ENCODE data around the gene MEN1. TPM values are rescaled to one million over a fixed set of nuclear protein-coding genes. Genes with fewer than 3 reads are reported as not detected.

Gene MEN1
- polyA plus RNA-seq, 1 donor (not counting 4 experiments of a cell fraction or from before 2014, with no cell fraction given) = 14.2 TPM

DNA sequence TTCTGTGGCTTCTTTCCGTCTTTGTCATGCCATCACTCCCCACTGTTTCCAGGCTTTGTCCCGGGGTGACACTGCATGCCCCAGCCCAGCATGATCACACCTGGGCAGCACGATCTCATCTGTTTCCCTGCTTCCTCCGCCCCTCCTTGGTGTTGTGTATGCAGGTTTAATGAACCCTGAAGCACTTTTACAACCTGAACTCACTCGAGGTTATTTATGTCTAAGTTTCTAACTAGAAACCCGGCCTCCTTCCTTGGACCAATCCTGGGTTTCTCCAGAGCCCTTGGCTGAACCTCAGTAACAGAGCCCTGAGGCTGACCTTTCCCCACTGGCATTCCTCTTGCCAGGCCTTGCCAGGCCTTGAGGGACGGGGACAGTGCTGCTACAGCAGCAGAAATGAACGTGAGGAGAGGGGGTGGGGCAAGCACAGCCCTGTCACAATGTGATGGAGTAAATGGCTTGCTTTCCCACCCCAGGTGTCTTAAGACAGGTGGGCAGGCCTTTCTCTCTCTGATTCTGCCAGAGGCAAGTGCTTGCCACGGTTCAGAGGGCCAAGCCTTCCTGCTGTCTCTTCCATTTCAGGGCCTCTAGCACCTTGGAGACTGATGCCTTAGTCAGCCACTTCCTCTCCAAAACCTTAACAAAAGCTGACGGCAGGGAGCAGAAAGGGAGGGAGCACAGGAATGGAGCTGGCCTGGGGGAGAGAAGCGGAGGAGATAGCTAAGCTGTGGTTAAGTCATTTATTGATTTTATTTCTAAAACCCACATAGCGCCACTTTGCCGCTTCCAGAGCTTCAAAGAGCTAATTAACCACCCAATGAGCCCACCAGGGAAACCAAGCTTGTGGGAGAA, 47.5 kb downstream of the MEN1 start:
- H3K4me3 ChIP-seq (ENCODE audit: control insufficient read depth in 2 of 3, extremely low read depth in 1 of 3, insufficient read depth in 2 of 3, low read depth in 1 of 3, low read length in 3 of 3) = no peak overlapping the region
- TF ChIP-seq EZH2 (IDR thresholded peaks at IDR 0.05; ENCODE audit: low read length) = no peak
- TF ChIP-seq CTCF (optimal IDR thresholded peaks at IDR 0.05 in 1 of 3, IDR thresholded peaks at IDR 0.05 in 1 of 3, conservative IDR thresholded peaks at IDR 0.05 in 1 of 3; ENCODE audit: extremely low read depth in 1 of 3, insufficient read depth in 2 of 3, low read length in 3 of 3) = no peak
- dilution Hi-C loops (cut with MboI; ENCODE audit: extremely low pct_ligation_motif_present, low sequenced_read_pairs) = no loop called here
- peak overlapping the region; percentile 24 for H3K9ac ChIP-seq (ENCODE audit: control insufficient read depth, extremely low read depth, insufficient read depth, low read length)
- peaks cover 24% of the 10 kb centered on the region for H3K4me1 ChIP-seq (ENCODE audit: control insufficient read depth, extremely low read depth, insufficient read depth, low read length)
- H3K9me3 ChIP-seq (ENCODE audit: control insufficient read depth, low read depth, low read length) = no peaks in the 10 kb centered on the region
- no peak overlapping the region for H2AFZ ChIP-seq (ENCODE audit: control insufficient read depth, low read length)
- no peaks in the 10 kb centered on the region for H3K27me3 ChIP-seq (ENCODE audit: control insufficient read depth, extremely low read depth, insufficient read depth, low read length)
- peaks cover 27 to 51% of the 10 kb centered on the region in 2 experiments for H3K36me3 ChIP-seq (ENCODE audit: control insufficient read depth in 2 of 2, extremely low read depth in 1 of 2, insufficient read depth in 2 of 2, low read length in 2 of 2)
- peak overlapping the region; percentile 25 for H3K4me2 ChIP-seq (ENCODE audit: control insufficient read depth, extremely low read depth, insufficient read depth, low read depth, low read length)
- H3K27ac ChIP-seq (ENCODE audit: control insufficient read depth, insufficient read depth, low read length) = peak overlapping the region; percentile 40
- peaks cover 3% of the 10 kb centered on the region for H3K9me1 ChIP-seq (ENCODE audit: control insufficient read depth, extremely low read depth, insufficient read depth, low read length)
- peak; percentile 66 for FAIRE-seq
- DNase-seq (ENCODE audit: low read depth, low spot score) = no peak
- H3K79me2 ChIP-seq (ENCODE audit: control insufficient read depth, insufficient read depth, low read length) = peaks cover 14% of the 10 kb centered on the region
- H4K20me1 ChIP-seq (ENCODE audit: control insufficient read depth, extremely low read depth, insufficient read depth, low read length) = peaks cover 22% of the 10 kb centered on the region

GRCh38 chr11:64762277-64762673, 48.1 kb downstream of the MEN1 start:
- FAIRE-seq (peak; percentile 61), DNase-seq (ENCODE audit: low read depth, low spot score) (no peak)
- H3K36me3 ChIP-seq (ENCODE audit: control insufficient read depth in 2 of 2, extremely low read depth in 1 of 2, insufficient read depth in 2 of 2, low read length in 2 of 2) = peaks cover 21 to 44% of the 10 kb centered on the region in 2 experiments
- no peak overlapping the region for H2AFZ ChIP-seq (ENCODE audit: control insufficient read depth, low read length)
- H3K4me2 ChIP-seq (ENCODE audit: control insufficient read depth, extremely low read depth, insufficient read depth, low read depth, low read length) = no peak overlapping the region
- peaks cover 3% of the 10 kb centered on the region for H3K9me1 ChIP-seq (ENCODE audit: control insufficient read depth, extremely low read depth, insufficient read depth, low read length)
- peak overlapping the region; percentile 24 for H3K9ac ChIP-seq (ENCODE audit: control insufficient read depth, extremely low read depth, insufficient read depth, low read length)
- TF ChIP-seq CTCF (optimal IDR thresholded peaks at IDR 0.05 in 1 of 3, IDR thresholded peaks at IDR 0.05 in 1 of 3, conservative IDR thresholded peaks at IDR 0.05 in 1 of 3; ENCODE audit: extremely low read depth in 1 of 3, insufficient read depth in 2 of 3, low read length in 3 of 3) = no peak
- TF ChIP-seq EZH2 (IDR thresholded peaks at IDR 0.05; ENCODE audit: low read length) = no peak
- H3K4me1 ChIP-seq (ENCODE audit: control insufficient read depth, extremely low read depth, insufficient read depth, low read length) = peaks cover 24% of the 10 kb centered on the region
- peak overlapping the region; percentile 6 for H3K27ac ChIP-seq (ENCODE audit: control insufficient read depth, insufficient read depth, low read length)
- H4K20me1 ChIP-seq (ENCODE audit: control insufficient read depth, extremely low read depth, insufficient read depth, low read length) = peaks cover 21% of the 10 kb centered on the region
- no peak overlapping the region for H3K4me3 ChIP-seq (ENCODE audit: control insufficient read depth in 2 of 3, extremely low read depth in 1 of 3, insufficient read depth in 2 of 3, low read depth in 1 of 3, low read length in 3 of 3)
- peaks cover 7% of the 10 kb centered on the region for H3K79me2 ChIP-seq (ENCODE audit: control insufficient read depth, insufficient read depth, low read length)
- dilution Hi-C loops (cut with MboI; ENCODE audit: extremely low pct_ligation_motif_present, low sequenced_read_pairs) = no loop called here
- no peaks in the 10 kb centered on the region for H3K27me3 ChIP-seq (ENCODE audit: control insufficient read depth, extremely low read depth, insufficient read depth, low read length)
- no peaks in the 10 kb centered on the region for H3K9me3 ChIP-seq (ENCODE audit: control insufficient read depth, low read depth, low read length)

Measured in keratinocyte (primary cell).